ENCODE data around the gene NCAN. TPM values are rescaled to one million over a fixed set of nuclear protein-coding genes. Genes with fewer than 3 reads are reported as not detected.
A peak's percentile ranks its signal among the peaks of the same experiment; 100 is the strongest.

NCAN gene
- total RNA-seq, 1 donor from 2014 or later: not detected

- peak; percentile 90 for DNase-seq (ENCODE audit: low spot score)
- peak within 1 kb of the TSS; percentile 95 for H3K4me3 Mint-ChIP-seq
- intact Hi-C loops (cut with micrococcal nuclease): loop anchor here (1.0 kb wide), 4 partner anchors 11 to 117 kb away; partner anchors contain the start of genes BORCS8, MAU2, MEF2B and RFXANK
- peaks cover 12% of the 10 kb centered on the region for H3K9me3 Mint-ChIP-seq
- peaks cover 2% of the 10 kb centered on the region for H3K27me3 Mint-ChIP-seq (ENCODE audit: insufficient read depth)
- H3K4me1 Mint-ChIP-seq (ENCODE audit: low read depth): peaks cover 20% of the 10 kb centered on the region
- H3K36me3 Mint-ChIP-seq (ENCODE audit: low read depth): peaks cover 5% of the 10 kb centered on the region
- peak within 1 kb of the TSS; percentile 89 for H3K27ac Mint-ChIP-seq
Measured at GRCh38 chr19:19203012-19203856, 8.5 kb upstream of the NCAN start, which contains the start of gene NR2C2AP. TSS of gene NR2C2AP (minus strand) at chr19:19203414. CDS start at chr19:19203060, 354 bp downstream.

GRCh38 chr19:19204181-19204580 is 7.6 kb upstream of the NCAN start:
- no peak for DNase-seq (ENCODE audit: low spot score)
- peak overlapping the region; percentile 95 for H3K4me3 Mint-ChIP-seq
- intact Hi-C loops (cut with micrococcal nuclease): no loop called here
- H3K27me3 Mint-ChIP-seq (ENCODE audit: insufficient read depth): peaks cover 2% of the 10 kb centered on the region
- peaks cover 4% of the 10 kb centered on the region for H3K36me3 Mint-ChIP-seq (ENCODE audit: low read depth)
- peaks cover 12% of the 10 kb centered on the region for H3K9me3 Mint-ChIP-seq
- peak overlapping the region; percentile 58 for H3K27ac Mint-ChIP-seq
- peaks cover 20% of the 10 kb centered on the region for H3K4me1 Mint-ChIP-seq (ENCODE audit: low read depth)

GRCh38 chr19:19205416-19206410 is 6.0 kb upstream of the NCAN start:
- Mint-ChIP-seq H3K27ac (no peak overlapping the region), H3K36me3 (ENCODE audit: low read depth) (peaks cover 2% of the 10 kb centered on the region), H3K4me3 (no peak overlapping the region), H3K9me3 (peaks cover 12% of the 10 kb centered on the region), H3K4me1 (ENCODE audit: low read depth) (peaks cover 20% of the 10 kb centered on the region), H3K27me3 (ENCODE audit: insufficient read depth) (peaks cover 4% of the 10 kb centered on the region)
- DNase-seq (ENCODE audit: low spot score): no peak
- intact Hi-C loops (cut with micrococcal nuclease): no loop called here

GRCh38 chr19:19206938-19207337 is 4.8 kb upstream of the NCAN start:
- Mint-ChIP-seq H3K4me3 (no peak overlapping the region), H3K36me3 (ENCODE audit: low read depth) (peaks cover 2% of the 10 kb centered on the region), H3K4me1 (ENCODE audit: low read depth) (peaks cover 20% of the 10 kb centered on the region), H3K27ac (no peak overlapping the region), H3K27me3 (ENCODE audit: insufficient read depth) (peaks cover 12% of the 10 kb centered on the region), H3K9me3 (peaks cover 12% of the 10 kb centered on the region)
- no peak for DNase-seq (ENCODE audit: low spot score)
- intact Hi-C loops (cut with micrococcal nuclease): no loop called here

GRCh38 chr19:19207637-19208572 is 3.9 kb upstream of the NCAN start:
- intact Hi-C loops (cut with micrococcal nuclease): no loop called here
- Mint-ChIP-seq H3K9me3 (peaks cover 12% of the 10 kb centered on the region), H3K4me3 (peak overlapping the region; percentile 16), H3K27ac (no peak overlapping the region), H3K4me1 (ENCODE audit: low read depth) (peaks cover 16% of the 10 kb centered on the region), H3K36me3 (ENCODE audit: low read depth) (peaks cover 2% of the 10 kb centered on the region), H3K27me3 (ENCODE audit: insufficient read depth) (peaks cover 17% of the 10 kb centered on the region)
- no peak for DNase-seq (ENCODE audit: low spot score)

GRCh38 chr19:19209372-19209771 is 2.4 kb upstream of the NCAN start:
- intact Hi-C loops (cut with micrococcal nuclease): no loop called here
- H3K27ac Mint-ChIP-seq: no peak overlapping the region

GRCh38 chr19:19212916-19213315 is 1.2 kb downstream of the NCAN start:
- Mint-ChIP-seq H3K4me3 (no peak overlapping the region), H3K4me1 (ENCODE audit: low read depth) (peaks cover 8% of the 10 kb centered on the region), H3K9me3 (peaks cover under 1% of the 10 kb centered on the region), H3K27me3 (ENCODE audit: insufficient read depth) (peaks cover 39% of the 10 kb centered on the region), H3K36me3 (ENCODE audit: low read depth) (no peaks in the 10 kb centered on the region), H3K27ac (no peak overlapping the region)
- intact Hi-C loops (cut with micrococcal nuclease): no loop called here
- DNase-seq (ENCODE audit: low spot score): no peak

More at GRCh38 chr19:19209372-19209771, 2.4 kb upstream of the NCAN start:
- H3K4me1 Mint-ChIP-seq (ENCODE audit: low read depth): peaks cover 17% of the 10 kb centered on the region
- peaks cover 28% of the 10 kb centered on the region for H3K27me3 Mint-ChIP-seq (ENCODE audit: insufficient read depth)
- H3K9me3 Mint-ChIP-seq: peaks cover 12% of the 10 kb centered on the region
- no peak overlapping the region for H3K4me3 Mint-ChIP-seq
- DNase-seq (ENCODE audit: low spot score): no peak
- no peaks in the 10 kb centered on the region for H3K36me3 Mint-ChIP-seq (ENCODE audit: low read depth)

- Mint-ChIP-seq H3K27ac (no peak overlapping the region), H3K4me1 (ENCODE audit: low read depth) (peaks cover 8% of the 10 kb centered on the region), H3K4me3 (no peak overlapping the region), H3K9me3 (no peaks in the 10 kb centered on the region), H3K27me3 (ENCODE audit: insufficient read depth) (peaks cover 39% of the 10 kb centered on the region), H3K36me3 (ENCODE audit: low read depth) (no peaks in the 10 kb centered on the region)
- DNase-seq (ENCODE audit: low spot score): no peak
- intact Hi-C loops (cut with micrococcal nuclease): no loop called here
Measured at GRCh38 chr19:19213426-19214158, 1.8 kb downstream of the NCAN start.

- Mint-ChIP-seq H3K4me1 (ENCODE audit: low read depth) (peaks cover 8% of the 10 kb centered on the region), H3K36me3 (ENCODE audit: low read depth) (no peaks in the 10 kb centered on the region), H3K4me3 (no peak overlapping the region), H3K27ac (no peak overlapping the region), H3K9me3 (no peaks in the 10 kb centered on the region), H3K27me3 (ENCODE audit: insufficient read depth) (peaks cover 39% of the 10 kb centered on the region)
- intact Hi-C loops (cut with micrococcal nuclease): no loop called here
- DNase-seq (ENCODE audit: low spot score): no peak
Measured at GRCh38 chr19:19214159-19214490, 2.4 kb downstream of the NCAN start.

GRCh38 chr19:19214892-19215291 is 3.1 kb downstream of the NCAN start:
- no peak for DNase-seq (ENCODE audit: low spot score)
- peaks cover 8% of the 10 kb centered on the region for H3K4me1 Mint-ChIP-seq (ENCODE audit: low read depth)
- H3K27ac Mint-ChIP-seq: no peak overlapping the region
- H3K36me3 Mint-ChIP-seq (ENCODE audit: low read depth): no peaks in the 10 kb centered on the region
- H3K27me3 Mint-ChIP-seq (ENCODE audit: insufficient read depth): peaks cover 39% of the 10 kb centered on the region
- no peak overlapping the region for H3K4me3 Mint-ChIP-seq
- intact Hi-C loops (cut with micrococcal nuclease): no loop called here
- H3K9me3 Mint-ChIP-seq: no peaks in the 10 kb centered on the region

- DNase-seq (ENCODE audit: low spot score): no peak
- intact Hi-C loops (cut with micrococcal nuclease): no loop called here
- peaks cover 36% of the 10 kb centered on the region for H3K27me3 Mint-ChIP-seq (ENCODE audit: insufficient read depth)
- peaks cover 8% of the 10 kb centered on the region for H3K4me1 Mint-ChIP-seq (ENCODE audit: low read depth)
- no peak overlapping the region for H3K4me3 Mint-ChIP-seq
- no peaks in the 10 kb centered on the region for H3K36me3 Mint-ChIP-seq (ENCODE audit: low read depth)
- no peak overlapping the region for H3K27ac Mint-ChIP-seq
- no peaks in the 10 kb centered on the region for H3K9me3 Mint-ChIP-seq
Measured at GRCh38 chr19:19215792-19216191, 4.0 kb downstream of the NCAN start.

Data from activated T-helper 1 cell treated with anti-CD3 and anti-CD28 coated beads, Interleukin-12 subunit alpha, Interleukin-12 subunit beta, Interleukin-2, Interleukin-4 antibody, amounts not matched to agents 30 ng/mL and 10 ng/mL and 1 ng/mL, durations not matched to agents 14 hours and 24 hours and 36 hours (primary cell).